ENCODE data around the gene NTM.
"Not testable (repeated sequence)": the region's sequence is repeated elsewhere in the genome, so short reads cannot be mapped to it uniquely, and the experiment has no call there.

The NTM gene

GRCh38 chr11:131370090-131370751 lies at the start of gene NTM:
Gene NTM (plus strand): TSS chr11:131370615.
- no peak for DNase-seq

- no peak for DNase-seq
Measured at GRCh38 chr11:131324921-131325570, 45.4 kb upstream of the NTM start.

- DNase-seq = no peak
Measured at GRCh38 chr11:131326829-131327228, 43.6 kb upstream of the NTM start.

- DNase-seq = no peak
Measured at GRCh38 chr11:131327421-131327820, 43.0 kb upstream of the NTM start.

- no peak for DNase-seq
Measured at GRCh38 chr11:131328843-131329242, 41.6 kb upstream of the NTM start.

GRCh38 chr11:131331010-131331409 lies 39.4 kb upstream of the NTM start:
- no peak for DNase-seq

- DNase-seq = no peak
Measured at GRCh38 chr11:131331546-131331945, 38.9 kb upstream of the NTM start.

- no peak for DNase-seq
Measured at GRCh38 chr11:131334601-131335000, 35.8 kb upstream of the NTM start.

GRCh38 chr11:131341900-131342299 lies 28.5 kb upstream of the NTM start:
- DNase-seq = not testable (repeated sequence)

- DNase-seq = not testable (repeated sequence)
Measured at GRCh38 chr11:131342442-131342841, 28.0 kb upstream of the NTM start.

GRCh38 chr11:131345406-131345805 lies 25.0 kb upstream of the NTM start:
- DNase-seq = no peak

- no peak for DNase-seq
Measured at GRCh38 chr11:131349368-131350086, 20.9 kb upstream of the NTM start.

GRCh38 chr11:131350872-131351271 lies 19.5 kb upstream of the NTM start:
- DNase-seq = no peak

- no peak for DNase-seq
Measured at GRCh38 chr11:131351848-131352247, 18.6 kb upstream of the NTM start.

- DNase-seq = no peak
Measured at GRCh38 chr11:131353766-131354165, 16.6 kb upstream of the NTM start.

- no peak for DNase-seq
Measured at GRCh38 chr11:131354251-131354701, 16.1 kb upstream of the NTM start.

GRCh38 chr11:131356206-131356605 lies 14.2 kb upstream of the NTM start:
- no peak for DNase-seq

- no peak for DNase-seq
Measured at GRCh38 chr11:131365329-131365930, 5.0 kb upstream of the NTM start.

- DNase-seq = no peak
Measured at GRCh38 chr11:131370901-131371790, 731 bp downstream of the NTM start.

GRCh38 chr11:131371791-131372104 lies 1.3 kb downstream of the NTM start:
- DNase-seq = no peak

- DNase-seq = no peak
Measured at GRCh38 chr11:131372234-131372962, 2.0 kb downstream of the NTM start.

Measured in AML-193 (cell line).